Skeletal muscle satellite cell (primary cell): ENCODE data around the gene C9orf40.

Experiments used
- H3K27me3 ChIP-seq: 2 replicates; pipeline ENCODE4 v1.7.0; 2013; ENCODE audit warnings: low read length; ENCODE audit not compliant: control insufficient read depth, insufficient read depth
- H3K36me3 ChIP-seq: 2 replicates; pipeline ENCODE4 v1.7.0; 2013; ENCODE audit warnings: mild to moderate bottlenecking, control low read depth, low read length; ENCODE audit not compliant: insufficient read depth
- H3K4me1 ChIP-seq: 2 replicates; pipeline ENCODE4 v1.7.0; 2013; ENCODE audit warnings: low read length; ENCODE audit not compliant: control insufficient read depth, insufficient read depth
- H3K4me2 ChIP-seq: 2 replicates; pipeline ENCODE4 v1.7.0; 2013; ENCODE audit warnings: mild to moderate bottlenecking, low read length
- H3K4me3 ChIP-seq: 2 replicates; pipeline ENCODE4 v1.7.0; 2013; ENCODE audit warnings: low read length
- H3K9ac ChIP-seq: 2 replicates; pipeline ENCODE4 v1.7.0; 2013; ENCODE audit warnings: mild to moderate bottlenecking, low read depth, low read length, moderate library complexity
- H3K9me3 ChIP-seq: replicated peaks from 2 replicates; pipeline ENCODE4 v1.7.0; 2013; ENCODE audit warnings: mild to moderate bottlenecking, control low read depth, low read length

C9orf40 gene

DNA sequence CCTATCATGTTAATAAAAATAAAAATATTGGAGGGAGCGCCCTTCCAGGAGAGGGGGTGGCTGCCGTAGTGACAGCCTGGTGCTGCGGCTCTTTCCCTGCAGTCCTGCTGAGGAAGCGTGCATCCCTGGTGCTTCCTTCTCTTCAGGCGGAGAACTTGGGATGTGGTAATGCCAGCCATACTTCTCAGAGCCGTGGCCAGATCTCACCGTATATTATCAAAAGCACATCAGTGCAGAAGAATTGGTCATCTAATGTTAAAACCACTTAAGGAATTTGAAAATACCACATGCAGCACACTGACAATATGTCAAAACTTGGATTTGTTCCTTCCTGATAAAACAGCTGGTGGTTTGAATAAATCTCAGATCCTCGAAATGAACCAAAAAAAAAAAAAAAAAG, 17.7 kb downstream of the C9orf40 start:
- no peaks in the 10 kb centered on the region for H3K27me3 ChIP-seq
- H3K4me2 ChIP-seq = peak overlapping the region; percentile 16
- H3K4me1 ChIP-seq = no peaks in the 10 kb centered on the region
- no peak overlapping the region for H3K4me3 ChIP-seq
- no peak overlapping the region for H3K9ac ChIP-seq
- H3K36me3 ChIP-seq = no peaks in the 10 kb centered on the region
- no peaks in the 10 kb centered on the region for H3K9me3 ChIP-seq

DNA sequence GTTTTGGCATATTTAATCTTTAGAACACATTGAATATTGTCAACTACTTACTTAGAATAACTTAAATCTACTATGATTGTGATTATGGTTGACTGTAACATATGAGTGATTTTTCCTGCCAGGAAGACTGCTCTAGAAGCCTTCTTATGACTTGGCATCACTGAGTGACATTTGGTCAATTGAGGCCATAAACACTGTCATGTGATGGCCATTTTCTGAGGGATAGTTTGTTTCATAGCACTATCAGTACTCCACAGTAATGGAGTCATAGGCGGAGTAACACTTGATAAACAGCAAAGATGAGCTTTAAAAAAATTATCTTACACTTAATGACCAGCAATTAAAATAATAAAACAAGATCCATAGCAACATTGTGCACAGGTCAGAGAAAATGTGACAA, 31.0 kb downstream of the C9orf40 start:
- Histone ChIP-seq H3K9ac (no peak overlapping the region), H3K27me3 (no peaks in the 10 kb centered on the region), H3K4me1 (no peaks in the 10 kb centered on the region), H3K4me3 (no peak overlapping the region), H3K9me3 (no peaks in the 10 kb centered on the region), H3K36me3 (no peaks in the 10 kb centered on the region), H3K4me2 (no peak overlapping the region)

DNA sequence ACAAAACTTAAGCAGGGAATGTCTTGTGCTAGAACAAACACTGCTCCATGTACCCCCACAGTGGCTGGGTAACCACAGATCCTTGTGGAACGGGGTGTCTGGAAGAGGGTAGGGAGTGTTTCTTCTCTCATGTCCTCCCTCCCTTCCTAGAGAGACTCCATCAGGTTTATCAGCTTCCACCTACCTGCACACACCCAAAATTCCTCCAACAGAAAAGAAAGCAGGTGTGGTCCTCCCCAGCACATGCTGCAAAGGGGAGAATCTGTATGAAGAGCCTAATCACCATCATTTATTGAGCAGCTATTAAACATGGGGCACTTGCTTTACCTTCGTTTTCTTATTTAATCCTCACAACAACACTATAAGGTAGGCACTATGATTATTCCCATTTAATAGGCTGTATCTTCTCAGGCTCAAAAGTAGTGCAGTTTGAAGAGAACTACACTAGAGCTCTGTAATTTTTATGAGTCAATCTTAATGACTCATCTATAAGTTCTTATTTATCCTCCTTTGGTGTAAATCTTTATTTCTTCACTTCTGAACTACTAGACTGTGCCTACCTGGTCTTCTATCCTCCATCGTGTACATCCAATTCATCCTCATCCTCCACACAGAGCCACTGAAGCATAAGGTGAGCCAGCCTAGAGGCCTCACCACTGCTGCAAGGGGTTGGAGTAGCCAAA, 31.6 kb downstream of the C9orf40 start:
- Histone ChIP-seq H3K4me2 (no peak overlapping the region), H3K36me3 (no peaks in the 10 kb centered on the region), H3K27me3 (no peaks in the 10 kb centered on the region), H3K9ac (no peak overlapping the region), H3K9me3 (no peaks in the 10 kb centered on the region), H3K4me1 (no peaks in the 10 kb centered on the region), H3K4me3 (no peak overlapping the region)

DNA sequence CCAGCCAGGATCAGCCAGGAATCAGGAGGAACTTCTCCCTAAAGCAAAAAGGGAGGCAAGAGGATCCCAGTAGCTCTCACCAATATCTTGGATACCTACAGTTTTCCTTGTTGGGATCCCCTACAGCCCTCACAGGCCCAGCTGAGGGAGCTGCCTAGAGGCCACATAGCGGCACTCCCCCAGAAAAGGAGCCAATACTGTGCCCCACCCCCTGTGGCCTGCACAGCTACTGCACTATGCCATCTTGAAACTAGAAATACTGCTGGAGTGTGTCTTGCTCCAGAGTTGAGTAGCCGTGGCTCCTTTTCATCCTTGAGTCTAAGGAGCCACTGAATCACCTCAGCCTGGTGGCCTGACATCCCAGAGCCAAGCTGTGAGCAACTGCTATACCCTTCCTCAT, 42.7 kb downstream of the C9orf40 start:
- Histone ChIP-seq H3K27me3 (no peaks in the 10 kb centered on the region), H3K36me3 (no peaks in the 10 kb centered on the region), H3K4me2 (no peak overlapping the region), H3K9ac (no peak overlapping the region), H3K9me3 (no peaks in the 10 kb centered on the region), H3K4me3 (no peak overlapping the region), H3K4me1 (no peaks in the 10 kb centered on the region)

DNA sequence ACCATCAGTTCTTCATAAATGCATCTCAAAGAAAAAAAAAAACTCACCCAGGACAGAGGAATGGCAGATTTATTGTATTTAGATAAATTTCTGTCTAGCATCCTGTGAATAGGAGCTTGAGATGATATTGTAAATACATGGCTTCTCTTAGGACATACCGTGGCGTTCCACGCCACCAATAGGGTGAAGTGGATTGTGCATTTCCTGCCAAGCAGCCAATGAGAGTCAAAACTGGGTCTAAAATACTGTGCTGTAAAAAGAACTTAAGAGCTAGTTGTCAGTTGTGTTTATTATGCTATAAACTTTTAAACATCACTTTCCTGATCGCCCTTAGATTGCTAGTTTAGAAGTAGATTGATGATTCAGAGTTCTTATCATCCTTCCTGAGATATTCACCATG, 44.0 kb downstream of the C9orf40 start:
- Histone ChIP-seq H3K9ac (no peak overlapping the region), H3K36me3 (no peaks in the 10 kb centered on the region), H3K4me1 (no peaks in the 10 kb centered on the region), H3K9me3 (no peaks in the 10 kb centered on the region), H3K4me3 (no peak overlapping the region), H3K4me2 (no peak overlapping the region), H3K27me3 (no peaks in the 10 kb centered on the region)

DNA sequence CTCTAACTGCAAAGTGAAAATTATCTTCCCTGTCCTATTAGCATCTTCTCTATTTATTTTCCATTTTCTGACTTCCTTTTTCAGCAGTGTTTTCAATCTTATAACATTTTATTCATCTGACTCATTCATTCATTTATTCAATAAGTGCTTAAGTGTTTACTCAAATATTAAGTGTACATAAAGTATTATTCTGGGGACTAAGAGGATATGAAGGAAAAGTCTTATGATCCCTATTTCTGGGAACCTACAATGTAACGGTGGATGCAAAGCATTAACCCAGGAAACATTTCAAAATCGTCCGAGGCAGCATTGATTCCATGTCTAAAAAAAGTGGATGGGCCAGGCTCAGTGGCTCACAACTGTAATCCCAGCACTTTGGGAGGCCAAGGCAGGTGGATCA, 45.6 kb downstream of the C9orf40 start:
- Histone ChIP-seq H3K9ac (no peak overlapping the region), H3K4me3 (no peak overlapping the region), H3K4me2 (no peak overlapping the region), H3K36me3 (no peaks in the 10 kb centered on the region), H3K4me1 (no peaks in the 10 kb centered on the region), H3K9me3 (no peaks in the 10 kb centered on the region), H3K27me3 (no peaks in the 10 kb centered on the region)

DNA sequence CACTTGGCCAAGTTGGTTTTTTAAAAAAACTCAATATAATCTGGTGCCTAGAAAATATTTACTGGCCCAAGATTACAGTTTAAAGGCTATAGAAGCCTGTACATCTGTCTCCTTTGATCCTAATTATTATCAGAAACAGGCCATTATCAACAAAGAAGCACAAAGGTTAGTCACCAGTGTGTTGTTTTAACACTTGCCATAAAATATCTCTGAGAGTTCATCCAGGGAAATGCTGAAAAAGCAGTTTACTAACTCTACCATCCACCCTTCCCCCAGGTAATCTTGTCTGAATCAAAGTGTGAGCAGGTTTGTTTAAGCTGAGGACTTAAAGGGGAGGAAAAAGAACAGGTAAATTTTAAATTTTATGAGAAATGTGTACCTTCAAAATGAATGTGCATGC, 51.7 kb downstream of the C9orf40 start:
- Histone ChIP-seq H3K9me3 (no peaks in the 10 kb centered on the region), H3K27me3 (peaks cover 6% of the 10 kb centered on the region), H3K36me3 (no peaks in the 10 kb centered on the region)

More for the DNA sequence above, 51.7 kb downstream of the C9orf40 start:
- H3K9ac ChIP-seq = no peak overlapping the region
- no peaks in the 10 kb centered on the region for H3K4me1 ChIP-seq
- H3K4me3 ChIP-seq = no peak overlapping the region
- H3K4me2 ChIP-seq = no peak overlapping the region
